HepG2 (cell line): Measurements from ENCODE around the gene ELMOD1.

Experiments used
- FOXJ3 ChIP-seq: sonication (generic); formaldehyde crosslinking; IDR thresholded peaks from 2 replicates; pipeline ENCODE4 v1.4.0; 2020; ENCODE audit warnings: missing genetic modification reagents, mild to moderate bottlenecking, borderline replicate concordance
- RXRA ChIP-seq: sonication (generic); formaldehyde crosslinking; IDR thresholded peaks from 2 replicates; pipeline ENCODE4 v1.5.1; 2020; ENCODE audit warnings: missing genetic modification reagents
- TGIF2 ChIP-seq: IDR thresholded peaks from 2 replicates; pipeline ENCODE4 v1.6.1; 2016; ENCODE audit warnings: control low read depth, missing compliant biosample characterization

GRCh38 chr11:107593951-107594350 is 3.0 kb downstream of the ELMOD1 start:
- TF ChIP-seq FOXJ3 (CRISPR knock-in tag) (no peak), RXRA (CRISPR knock-in tag) (no peak), TGIF2 (no peak)
